Hepatocyte (in vitro differentiated cells): ENCODE data around the gene APOL2.

Experiments
- CTCF ChIP-seq: fragments of 200-600 bp; sonication (generic); IDR thresholded peaks from 2 replicates; pipeline ENCODE4 v1.5.1; 2016; ENCODE audit warnings: antibody characterized with exemption, mild to moderate bottlenecking; ENCODE audit not compliant: poor library complexity
- EZH2 ChIP-seq: fragments of 200-600 bp; sonication (generic); IDR thresholded peaks from 2 replicates; pipeline ENCODE4 v1.6.1; 2016; ENCODE audit warnings: antibody characterized with exemption, mild to moderate bottlenecking, borderline replicate concordance
- EZH2phosphoT487 ChIP-seq: fragments of 200-600 bp; sonication (generic); IDR thresholded peaks from one replicate; pipeline ENCODE4 v1.6.1; 2018; ENCODE audit warnings: antibody characterized with exemption, mild to moderate bottlenecking, low read depth, moderate library complexity; ENCODE audit not compliant: unreplicated experiment, severe bottlenecking

GRCh38 chr22:36239401-36240171, at the start of gene APOL2:
- peak; percentile 63 for TF ChIP-seq CTCF
- no peak for TF ChIP-seq EZH2
- no peak for TF ChIP-seq EZH2phosphoT487
